Cardiac fibroblast (primary cell): ENCODE results near the gene SASS6.
A peak's percentile ranks its signal among the peaks of the same experiment; 100 is the strongest.

Experiments used
- DNase-seq, 2 donors: peaks; one replicate each; pipeline versions ENCODE4 v3.0.0 to v3.0.0-alpha.2; 2010; ENCODE audit warnings: low read depth in 2 of 2
- H3K4me3 ChIP-seq, 2 donors: replicated peaks in 1 of 2; 1 replicate in 1 of 2; 2 replicates in 1 of 2; pipeline ENCODE4 v1.5.1; 2011; ENCODE audit warnings: low read depth in 2 of 2, low read length in 2 of 2, mild to moderate bottlenecking in 2 of 2, moderate library complexity in 1 of 2
- TF ChIP-seq, protein P1 (sequence below): IDR thresholded peaks from one replicate; pipeline ENCODE4 v1.5.1; 2011; ENCODE audit warnings: low read depth, mild to moderate bottlenecking, low read length, inconsistent platforms

Gene SASS6

DNA sequence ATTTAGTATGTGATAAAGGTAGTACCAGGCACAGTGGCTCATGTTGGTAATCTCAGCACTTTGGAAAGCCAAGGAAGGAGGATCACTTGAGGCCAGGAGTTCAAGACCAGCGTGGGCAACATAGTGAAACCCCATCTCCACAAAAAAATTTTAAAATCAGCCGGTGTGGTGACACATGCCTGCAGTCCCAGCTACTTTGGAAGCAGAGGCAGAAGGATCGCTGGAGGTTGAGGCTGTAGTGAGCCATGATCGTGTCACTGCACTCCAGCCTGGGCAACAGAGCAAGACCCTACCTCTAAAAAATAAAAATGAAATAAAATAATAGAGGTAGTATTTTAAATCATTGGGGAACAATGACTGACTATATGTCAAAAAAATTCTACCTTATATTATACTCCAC is 17.2 kb downstream of the SASS6 start:
- DNase-seq: no peak

DNA sequence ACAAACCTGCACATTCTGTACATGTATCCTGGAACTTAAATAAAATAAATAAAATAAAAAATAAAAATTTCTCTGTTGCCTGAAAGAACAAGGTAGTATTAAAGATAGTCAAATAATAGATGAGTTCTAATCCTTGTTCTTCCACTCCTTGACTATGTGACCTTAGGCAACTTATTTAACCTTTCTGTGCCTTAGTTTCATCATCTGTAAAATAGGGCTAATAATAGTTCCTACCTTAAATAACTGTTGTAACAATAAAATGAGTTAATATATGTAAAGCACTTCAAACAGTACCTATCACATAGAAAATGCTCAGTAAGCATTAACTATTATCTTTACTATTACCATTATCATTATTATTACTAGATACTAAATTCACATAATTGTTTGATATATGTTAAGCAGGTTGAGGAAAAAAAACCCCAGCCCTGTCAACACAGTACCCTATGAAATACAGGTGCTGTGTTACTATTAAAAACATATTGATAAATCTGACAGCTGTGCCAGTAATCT is 23.1 kb downstream of the SASS6 start:
- DNase-seq: no peak
- no peak overlapping the region for H3K4me3 ChIP-seq
- TF ChIP-seq, protein P1, sequence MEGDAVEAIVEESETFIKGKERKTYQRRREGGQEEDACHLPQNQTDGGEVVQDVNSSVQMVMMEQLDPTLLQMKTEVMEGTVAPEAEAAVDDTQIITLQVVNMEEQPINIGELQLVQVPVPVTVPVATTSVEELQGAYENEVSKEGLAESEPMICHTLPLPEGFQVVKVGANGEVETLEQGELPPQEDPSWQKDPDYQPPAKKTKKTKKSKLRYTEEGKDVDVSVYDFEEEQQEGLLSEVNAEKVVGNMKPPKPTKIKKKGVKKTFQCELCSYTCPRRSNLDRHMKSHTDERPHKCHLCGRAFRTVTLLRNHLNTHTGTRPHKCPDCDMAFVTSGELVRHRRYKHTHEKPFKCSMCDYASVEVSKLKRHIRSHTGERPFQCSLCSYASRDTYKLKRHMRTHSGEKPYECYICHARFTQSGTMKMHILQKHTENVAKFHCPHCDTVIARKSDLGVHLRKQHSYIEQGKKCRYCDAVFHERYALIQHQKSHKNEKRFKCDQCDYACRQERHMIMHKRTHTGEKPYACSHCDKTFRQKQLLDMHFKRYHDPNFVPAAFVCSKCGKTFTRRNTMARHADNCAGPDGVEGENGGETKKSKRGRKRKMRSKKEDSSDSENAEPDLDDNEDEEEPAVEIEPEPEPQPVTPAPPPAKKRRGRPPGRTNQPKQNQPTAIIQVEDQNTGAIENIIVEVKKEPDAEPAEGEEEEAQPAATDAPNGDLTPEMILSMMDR: no peak

More for the DNA sequence above, 17.2 kb downstream of the SASS6 start:
- TF ChIP-seq, protein P1: no peak
- no peak overlapping the region for H3K4me3 ChIP-seq

DNA sequence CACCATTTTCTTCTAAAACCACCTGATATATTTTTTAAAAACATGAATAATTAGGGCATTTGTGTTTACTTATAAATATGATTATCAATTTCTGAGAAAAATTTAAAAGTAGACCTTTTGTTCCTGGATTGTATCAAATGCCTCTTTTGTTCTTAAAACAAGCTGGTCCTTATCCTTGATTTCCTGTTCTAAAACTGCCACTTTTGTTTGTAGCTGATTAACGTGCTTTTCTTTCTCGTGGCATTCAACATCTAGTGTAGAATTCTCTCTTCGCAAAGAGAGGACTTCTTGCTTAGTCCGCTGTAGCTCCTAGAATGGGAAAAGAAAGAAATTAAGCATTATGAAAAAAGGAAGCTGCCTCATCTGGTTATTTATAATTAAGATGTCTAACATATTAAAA is 25.0 kb downstream of the SASS6 start:
- TF ChIP-seq, protein P1: no peak
- DNase-seq: no peak
- H3K4me3 ChIP-seq: no peak overlapping the region

GRCh38 chr1:100101564-100101963 is 31.2 kb downstream of the SASS6 start:
- TF ChIP-seq, protein P1: no peak
- DNase-seq: no peak
- no peak overlapping the region for H3K4me3 ChIP-seq

GRCh38 chr1:100100202-100100601 is 32.5 kb downstream of the SASS6 start:
- TF ChIP-seq, protein P1: no peak
- no peak overlapping the region for H3K4me3 ChIP-seq
- DNase-seq: peak; percentile 54 to 79

DNA sequence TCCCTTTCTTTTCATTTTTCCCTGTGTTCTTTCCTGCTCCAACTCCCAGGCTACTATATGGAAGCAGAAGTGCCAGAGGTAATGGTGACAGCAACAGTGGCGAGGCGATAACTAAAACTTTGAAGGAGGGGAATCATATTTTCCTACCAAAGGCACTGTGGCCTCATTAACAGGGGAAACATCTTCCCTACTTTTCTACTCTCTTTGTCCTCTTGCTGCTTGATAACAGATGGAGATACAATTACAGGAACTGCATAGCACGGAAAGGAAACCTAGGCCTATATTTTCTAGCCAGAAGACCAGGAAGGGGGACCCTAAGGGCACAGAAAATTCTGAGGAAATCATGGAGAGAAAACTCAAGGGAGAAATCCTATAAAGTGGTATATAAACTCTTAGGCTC is 42.3 kb downstream of the SASS6 start:
- TF ChIP-seq, protein P1: no peak
- no peak for DNase-seq
- no peak overlapping the region for H3K4me3 ChIP-seq

DNA sequence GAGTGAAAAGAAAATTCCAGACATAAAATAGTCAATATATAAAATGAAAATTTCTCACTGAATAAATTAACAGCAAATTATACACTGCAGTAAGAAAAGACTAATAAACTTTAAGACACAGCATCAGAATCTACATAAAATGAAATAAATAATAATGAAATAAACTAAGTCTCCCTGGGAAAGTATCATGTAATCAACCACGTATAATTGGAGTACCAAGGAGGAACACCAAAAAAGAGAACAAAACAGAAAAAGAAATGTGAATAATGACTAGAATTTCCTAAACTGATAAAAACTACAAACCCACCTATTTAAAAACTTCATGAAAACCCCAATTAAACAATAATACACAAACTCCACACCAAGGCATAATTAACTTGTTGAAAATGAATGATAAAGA is 43.6 kb downstream of the SASS6 start:
- H3K4me3 ChIP-seq: no peak overlapping the region
- no peak for DNase-seq
- TF ChIP-seq, protein P1: no peak
